Prostate gland (tissue), 2 donors: ENCODE measurements around the gene KCNJ6.

Experiments
- POLR2AphosphoS5 ChIP-seq: sonication (generic); formaldehyde crosslinking; IDR thresholded peaks from one replicate; pipeline ENCODE4 v1.6.1; 2017; ENCODE audit warnings: antibody characterized with exemption
- TF ChIP-seq, protein P1 (sequence below), 4 experiments: fragments of 200-600 bp in 2 of 4; fragments of 450-650 bp in 2 of 4; sonication (generic) in 2 of 4; IDR thresholded peaks; 1 replicate in 3 of 4; 2 replicates in 1 of 4; pipeline ENCODE4 v1.5.1; 2016 to 2019; ENCODE audit warnings: antibody characterized with exemption in 4 of 4, mild to moderate bottlenecking in 2 of 4, moderate library complexity in 2 of 4

DNA sequence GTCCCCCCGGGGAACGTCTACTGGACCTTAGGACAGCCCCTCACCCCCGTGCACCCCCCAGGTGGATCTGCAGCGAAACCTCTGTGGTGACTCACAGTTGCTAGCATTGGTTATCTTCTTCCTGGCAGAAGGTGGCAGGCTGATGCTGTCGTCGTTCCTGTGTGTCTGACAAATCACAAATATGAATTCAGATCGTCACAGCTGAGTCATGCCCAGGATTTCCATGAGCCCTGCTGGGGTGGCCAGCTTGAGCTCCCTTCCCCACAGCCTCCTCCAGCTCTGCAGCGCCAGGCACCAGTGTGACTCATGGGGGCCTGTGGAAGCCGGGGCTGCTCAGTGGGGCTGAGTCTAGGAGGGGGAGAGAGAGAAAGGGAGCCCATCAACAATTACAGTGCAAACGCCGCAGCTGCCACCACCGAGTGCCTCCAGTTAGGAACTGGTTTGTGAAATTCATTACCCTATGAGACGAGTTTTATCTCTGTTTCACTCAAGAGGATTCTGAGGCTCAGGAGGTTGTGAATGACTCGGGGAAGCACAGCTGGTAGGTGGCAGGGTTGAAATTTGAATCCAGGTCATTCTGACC is 351.8 kb downstream of the KCNJ6 start:
- TF ChIP-seq, protein P1, sequence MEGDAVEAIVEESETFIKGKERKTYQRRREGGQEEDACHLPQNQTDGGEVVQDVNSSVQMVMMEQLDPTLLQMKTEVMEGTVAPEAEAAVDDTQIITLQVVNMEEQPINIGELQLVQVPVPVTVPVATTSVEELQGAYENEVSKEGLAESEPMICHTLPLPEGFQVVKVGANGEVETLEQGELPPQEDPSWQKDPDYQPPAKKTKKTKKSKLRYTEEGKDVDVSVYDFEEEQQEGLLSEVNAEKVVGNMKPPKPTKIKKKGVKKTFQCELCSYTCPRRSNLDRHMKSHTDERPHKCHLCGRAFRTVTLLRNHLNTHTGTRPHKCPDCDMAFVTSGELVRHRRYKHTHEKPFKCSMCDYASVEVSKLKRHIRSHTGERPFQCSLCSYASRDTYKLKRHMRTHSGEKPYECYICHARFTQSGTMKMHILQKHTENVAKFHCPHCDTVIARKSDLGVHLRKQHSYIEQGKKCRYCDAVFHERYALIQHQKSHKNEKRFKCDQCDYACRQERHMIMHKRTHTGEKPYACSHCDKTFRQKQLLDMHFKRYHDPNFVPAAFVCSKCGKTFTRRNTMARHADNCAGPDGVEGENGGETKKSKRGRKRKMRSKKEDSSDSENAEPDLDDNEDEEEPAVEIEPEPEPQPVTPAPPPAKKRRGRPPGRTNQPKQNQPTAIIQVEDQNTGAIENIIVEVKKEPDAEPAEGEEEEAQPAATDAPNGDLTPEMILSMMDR (IDR thresholded peaks at IDR 0.05): peak in 1 of 4 experiments; percentile 18
- TF ChIP-seq POLR2AphosphoS5: no peak
